ENCODE measurements around the gene TRIM26.
"Not testable (repeated sequence)": the region's sequence is repeated elsewhere in the genome, so short reads cannot be mapped to it uniquely, and the experiment has no call there.

The TRIM26 gene

GRCh38 chr6:30212865-30213666 is at the start of gene TRIM26:
Gene TRIM26, minus strand, starts transcription at chr6:30213406. Its CDS starts 14,303 bp downstream, at chr6:30199103.
- DNase-seq (ENCODE audit: low spot score in 2 of 2) (peak; percentile 95 to 98), ATAC-seq (replicated peaks; ENCODE audit: extremely low read depth, poor library complexity, severe bottlenecking) (peak; percentile 85)
- Mint-ChIP-seq H3K4me3 (peak within 1 kb of the TSS; percentile 98), H3K4me1 (peaks cover 67% of the 10 kb centered on the region), H3K27me3 (no peaks in the 10 kb centered on the region), H3K9me3 (no peaks in the 10 kb centered on the region), H3K36me3 (ENCODE audit: insufficient read depth) (peaks cover 25% of the 10 kb centered on the region), H3K27ac (ENCODE audit: low read depth) (peak within 1 kb of the TSS; percentile 97)

- H3K27ac Mint-ChIP-seq (ENCODE audit: low read depth): no peak overlapping the region
- H3K27me3 Mint-ChIP-seq: no peaks in the 10 kb centered on the region
- peaks cover 17% of the 10 kb centered on the region for H3K4me1 Mint-ChIP-seq
- ATAC-seq (replicated peaks; ENCODE audit: extremely low read depth, poor library complexity, severe bottlenecking): peak; percentile 62
- no peak for DNase-seq (ENCODE audit: low spot score in 2 of 2)
- peaks cover 3% of the 10 kb centered on the region for H3K36me3 Mint-ChIP-seq (ENCODE audit: insufficient read depth)
- H3K4me3 Mint-ChIP-seq: peak overlapping the region; percentile 86
- H3K9me3 Mint-ChIP-seq: no peaks in the 10 kb centered on the region
These were observed 46.9 kb upstream of the TRIM26 start for GRCh38 chr6:30260036-30260504.

- H3K27me3 Mint-ChIP-seq: no peaks in the 10 kb centered on the region
- ATAC-seq (replicated peaks; ENCODE audit: extremely low read depth, poor library complexity, severe bottlenecking): peak; percentile 75
- peaks cover 3% of the 10 kb centered on the region for H3K36me3 Mint-ChIP-seq (ENCODE audit: insufficient read depth)
- H3K27ac Mint-ChIP-seq (ENCODE audit: low read depth): peak overlapping the region; percentile 82
- H3K4me3 Mint-ChIP-seq: peak overlapping the region; percentile 86
- H3K9me3 Mint-ChIP-seq: no peaks in the 10 kb centered on the region
- peaks cover 17% of the 10 kb centered on the region for H3K4me1 Mint-ChIP-seq
- peak; percentile 25 to 31 for DNase-seq (ENCODE audit: low spot score in 2 of 2)
These were observed 46.2 kb upstream of the TRIM26 start for GRCh38 chr6:30259140-30260035.

GRCh38 chr6:30258204-30258603 is 45.0 kb upstream of the TRIM26 start:
- no peak for ATAC-seq (replicated peaks; ENCODE audit: extremely low read depth, poor library complexity, severe bottlenecking)
- peak overlapping the region; percentile 3 for H3K27ac Mint-ChIP-seq (ENCODE audit: low read depth)
- peaks cover 17% of the 10 kb centered on the region for H3K4me1 Mint-ChIP-seq
- peak overlapping the region; percentile 86 for H3K4me3 Mint-ChIP-seq
- no peaks in the 10 kb centered on the region for H3K27me3 Mint-ChIP-seq
- no peak for DNase-seq (ENCODE audit: low spot score in 2 of 2)
- peaks cover 3% of the 10 kb centered on the region for H3K36me3 Mint-ChIP-seq (ENCODE audit: insufficient read depth)
- no peaks in the 10 kb centered on the region for H3K9me3 Mint-ChIP-seq

GRCh38 chr6:30252417-30252816 is 39.2 kb upstream of the TRIM26 start:
- not testable (repeated sequence) for H3K9me3 Mint-ChIP-seq; ATAC-seq (replicated peaks; ENCODE audit: extremely low read depth, poor library complexity, severe bottlenecking); DNase-seq (ENCODE audit: low spot score in 2 of 2); H3K27me3 Mint-ChIP-seq; H3K4me1 Mint-ChIP-seq; H3K4me3 Mint-ChIP-seq; H3K27ac Mint-ChIP-seq (ENCODE audit: low read depth); H3K36me3 Mint-ChIP-seq (ENCODE audit: insufficient read depth)

GRCh38 chr6:30244560-30244959 is 31.4 kb upstream of the TRIM26 start:
- no peaks in the 10 kb centered on the region for H3K9me3 Mint-ChIP-seq
- H3K27me3 Mint-ChIP-seq: peaks cover 34% of the 10 kb centered on the region
- no peaks in the 10 kb centered on the region for H3K36me3 Mint-ChIP-seq (ENCODE audit: insufficient read depth)
- no peak overlapping the region for H3K27ac Mint-ChIP-seq (ENCODE audit: low read depth)
- no peak overlapping the region for H3K4me3 Mint-ChIP-seq
- DNase-seq (ENCODE audit: low spot score in 2 of 2) (no peak), ATAC-seq (replicated peaks; ENCODE audit: extremely low read depth, poor library complexity, severe bottlenecking) (peak; percentile 52)
- peaks cover 4% of the 10 kb centered on the region for H3K4me1 Mint-ChIP-seq

GRCh38 chr6:30238178-30238795 is 25.1 kb upstream of the TRIM26 start:
- H3K27ac Mint-ChIP-seq (ENCODE audit: low read depth): no peak overlapping the region
- no peak overlapping the region for H3K4me3 Mint-ChIP-seq
- H3K9me3 Mint-ChIP-seq: no peaks in the 10 kb centered on the region
- DNase-seq (ENCODE audit: low spot score in 2 of 2) (no peak), ATAC-seq (replicated peaks; ENCODE audit: extremely low read depth, poor library complexity, severe bottlenecking) (no peak)
- H3K27me3 Mint-ChIP-seq: peaks cover 15% of the 10 kb centered on the region
- H3K36me3 Mint-ChIP-seq (ENCODE audit: insufficient read depth): no peaks in the 10 kb centered on the region
- no peaks in the 10 kb centered on the region for H3K4me1 Mint-ChIP-seq

- no peaks in the 10 kb centered on the region for H3K4me1 Mint-ChIP-seq
- H3K27me3 Mint-ChIP-seq: peaks cover 8% of the 10 kb centered on the region
- H3K27ac Mint-ChIP-seq (ENCODE audit: low read depth): no peak overlapping the region
- H3K4me3 Mint-ChIP-seq: no peak overlapping the region
- H3K36me3 Mint-ChIP-seq (ENCODE audit: insufficient read depth): no peaks in the 10 kb centered on the region
- H3K9me3 Mint-ChIP-seq: no peaks in the 10 kb centered on the region
- DNase-seq (ENCODE audit: low spot score in 2 of 2) (no peak), ATAC-seq (replicated peaks; ENCODE audit: extremely low read depth, poor library complexity, severe bottlenecking) (no peak)
These were observed 21.1 kb upstream of the TRIM26 start for GRCh38 chr6:30234356-30234755.

GRCh38 chr6:30231067-30231466 is 17.9 kb upstream of the TRIM26 start:
- H3K9me3 Mint-ChIP-seq: no peaks in the 10 kb centered on the region
- H3K36me3 Mint-ChIP-seq (ENCODE audit: insufficient read depth): no peaks in the 10 kb centered on the region
- DNase-seq (ENCODE audit: low spot score in 2 of 2) (no peak), ATAC-seq (replicated peaks; ENCODE audit: extremely low read depth, poor library complexity, severe bottlenecking) (no peak)
- peaks cover 18% of the 10 kb centered on the region for H3K4me1 Mint-ChIP-seq
- H3K27ac Mint-ChIP-seq (ENCODE audit: low read depth): no peak overlapping the region
- peaks cover 8% of the 10 kb centered on the region for H3K27me3 Mint-ChIP-seq
- no peak overlapping the region for H3K4me3 Mint-ChIP-seq

- peak overlapping the region; percentile 82 for H3K27ac Mint-ChIP-seq (ENCODE audit: low read depth)
- DNase-seq (ENCODE audit: low spot score in 2 of 2) (peak in 1 of 2 donors; percentile 22), ATAC-seq (replicated peaks; ENCODE audit: extremely low read depth, poor library complexity, severe bottlenecking) (peak; percentile 98)
- H3K36me3 Mint-ChIP-seq (ENCODE audit: insufficient read depth): no peaks in the 10 kb centered on the region
- H3K27me3 Mint-ChIP-seq: peaks cover 4% of the 10 kb centered on the region
- H3K4me3 Mint-ChIP-seq: peak overlapping the region; percentile 59
- H3K9me3 Mint-ChIP-seq: peaks cover 5% of the 10 kb centered on the region
- peaks cover 18% of the 10 kb centered on the region for H3K4me1 Mint-ChIP-seq
These were observed 14.7 kb upstream of the TRIM26 start for GRCh38 chr6:30227763-30228487.

- DNase-seq (ENCODE audit: low spot score in 2 of 2) (no peak), ATAC-seq (replicated peaks; ENCODE audit: extremely low read depth, poor library complexity, severe bottlenecking) (no peak)
- peak overlapping the region; percentile 59 for H3K4me3 Mint-ChIP-seq
- no peaks in the 10 kb centered on the region for H3K27me3 Mint-ChIP-seq
- no peaks in the 10 kb centered on the region for H3K36me3 Mint-ChIP-seq (ENCODE audit: insufficient read depth)
- peaks cover 5% of the 10 kb centered on the region for H3K9me3 Mint-ChIP-seq
- peak overlapping the region; percentile 82 for H3K27ac Mint-ChIP-seq (ENCODE audit: low read depth)
- H3K4me1 Mint-ChIP-seq: peaks cover 18% of the 10 kb centered on the region
These were observed 14.1 kb upstream of the TRIM26 start for GRCh38 chr6:30227242-30227722.

GRCh38 chr6:30223339-30223738 is 10.1 kb upstream of the TRIM26 start:
- Mint-ChIP-seq H3K4me1 (peaks cover 21% of the 10 kb centered on the region), H3K27ac (ENCODE audit: low read depth) (no peak overlapping the region), H3K27me3 (no peaks in the 10 kb centered on the region), H3K4me3 (no peak overlapping the region), H3K9me3 (peaks cover 5% of the 10 kb centered on the region), H3K36me3 (ENCODE audit: insufficient read depth) (no peaks in the 10 kb centered on the region)
- DNase-seq (ENCODE audit: low spot score in 2 of 2) (no peak), ATAC-seq (replicated peaks; ENCODE audit: extremely low read depth, poor library complexity, severe bottlenecking) (no peak)

Measured in central memory CD8-positive, alpha-beta T cell (primary cell).